ENCODE measurements around the gene ATP9A.
"Not testable (repeated sequence)": the region's sequence is repeated elsewhere in the genome, so short reads cannot be mapped to it uniquely, and the experiment has no call there.

Gene ATP9A

DNA sequence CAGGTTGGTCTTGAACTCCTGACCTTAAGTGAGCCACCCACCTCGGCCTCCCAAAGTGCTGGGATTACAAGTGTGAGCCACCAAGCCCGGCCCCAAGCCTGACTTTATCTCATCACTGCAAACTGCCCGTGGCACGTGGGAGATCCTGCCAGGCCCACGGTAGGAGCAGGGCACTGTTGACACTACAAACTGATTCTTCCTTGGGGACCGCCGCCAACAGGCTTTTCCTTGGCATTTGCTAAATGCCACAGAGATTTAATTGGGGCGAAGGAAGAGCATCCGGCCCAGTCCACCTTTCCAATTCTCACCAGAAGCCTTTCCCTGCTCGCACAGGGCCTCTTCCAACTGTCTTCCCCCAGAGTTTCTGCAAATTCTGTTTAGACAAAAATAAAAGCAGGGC is 11.0 kb downstream of the ATP9A start:
- no peak for DNase-seq (ENCODE audit: extremely low read depth in 1 of 2, low read depth in 1 of 2)

DNA sequence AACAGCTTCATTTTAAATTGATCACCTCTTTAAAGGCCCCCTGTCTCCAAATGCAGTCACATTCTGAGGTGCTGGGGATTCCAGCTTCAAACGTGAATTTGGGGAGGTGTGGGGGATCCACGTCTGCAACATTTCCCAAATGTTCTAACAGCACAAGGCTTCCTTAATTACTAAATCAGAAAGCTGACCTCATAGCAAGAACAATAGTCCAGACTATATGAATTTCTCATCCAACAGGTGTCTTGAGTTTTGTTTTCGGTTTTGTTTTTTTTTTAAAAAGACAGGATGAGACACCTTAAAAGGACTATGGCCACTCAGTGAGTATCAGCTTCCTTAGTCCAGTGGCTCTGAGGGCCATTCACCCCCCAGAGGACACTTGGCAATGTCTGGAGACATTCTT is 11.5 kb downstream of the ATP9A start:
- no peak for DNase-seq (ENCODE audit: extremely low read depth in 1 of 2, low read depth in 1 of 2)

DNA sequence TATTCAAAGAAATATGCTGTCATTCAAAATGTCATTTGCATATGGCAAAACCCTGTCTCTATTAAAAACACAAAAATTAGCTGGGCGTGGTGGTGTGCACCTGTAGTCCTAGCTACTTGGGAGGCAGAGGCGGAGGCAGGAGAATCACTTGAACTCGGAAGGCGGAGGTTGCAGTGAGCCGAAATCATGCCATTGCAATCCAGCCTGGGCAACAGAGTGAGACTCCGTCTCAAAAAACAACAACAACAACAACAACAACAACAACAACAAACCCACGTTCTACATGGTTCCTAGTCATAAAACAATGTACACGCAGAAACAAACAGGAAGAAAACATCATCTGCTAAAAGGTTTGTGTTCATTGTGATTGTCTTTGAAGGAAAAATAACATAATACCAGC is 15.0 kb downstream of the ATP9A start:
- not testable (repeated sequence) for DNase-seq (ENCODE audit: extremely low read depth in 1 of 2, low read depth in 1 of 2)

DNA sequence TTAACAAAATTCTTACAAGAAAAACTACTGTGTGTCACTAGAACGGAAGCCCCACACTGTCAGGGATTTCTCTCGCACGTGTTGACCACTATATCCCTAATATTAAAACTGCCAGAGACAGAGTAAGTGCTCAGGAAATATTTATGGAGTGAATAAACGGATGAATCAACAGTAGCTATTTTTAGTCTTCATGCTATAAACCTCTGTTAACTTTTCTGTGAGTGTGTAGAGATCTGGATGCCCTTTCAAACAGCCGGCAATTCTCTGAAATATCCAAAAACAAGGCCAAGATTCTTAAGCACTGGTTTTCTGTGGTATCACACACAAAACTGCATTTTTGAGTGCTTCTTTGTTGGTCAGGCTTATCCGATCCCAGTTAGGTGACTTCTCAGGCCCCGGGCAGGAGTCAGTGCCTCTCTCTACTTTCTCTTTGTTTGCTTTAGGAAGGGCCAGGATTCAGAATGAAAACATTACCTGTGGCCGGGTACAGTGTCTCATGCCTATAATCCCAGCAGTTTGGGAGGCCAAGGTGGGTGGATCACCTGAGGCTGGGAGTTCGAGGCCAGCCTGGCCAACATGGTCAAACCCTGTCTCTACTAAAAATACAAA is 15.7 kb downstream of the ATP9A start:
- DNase-seq (ENCODE audit: extremely low read depth in 1 of 2, low read depth in 1 of 2) = no peak

DNA sequence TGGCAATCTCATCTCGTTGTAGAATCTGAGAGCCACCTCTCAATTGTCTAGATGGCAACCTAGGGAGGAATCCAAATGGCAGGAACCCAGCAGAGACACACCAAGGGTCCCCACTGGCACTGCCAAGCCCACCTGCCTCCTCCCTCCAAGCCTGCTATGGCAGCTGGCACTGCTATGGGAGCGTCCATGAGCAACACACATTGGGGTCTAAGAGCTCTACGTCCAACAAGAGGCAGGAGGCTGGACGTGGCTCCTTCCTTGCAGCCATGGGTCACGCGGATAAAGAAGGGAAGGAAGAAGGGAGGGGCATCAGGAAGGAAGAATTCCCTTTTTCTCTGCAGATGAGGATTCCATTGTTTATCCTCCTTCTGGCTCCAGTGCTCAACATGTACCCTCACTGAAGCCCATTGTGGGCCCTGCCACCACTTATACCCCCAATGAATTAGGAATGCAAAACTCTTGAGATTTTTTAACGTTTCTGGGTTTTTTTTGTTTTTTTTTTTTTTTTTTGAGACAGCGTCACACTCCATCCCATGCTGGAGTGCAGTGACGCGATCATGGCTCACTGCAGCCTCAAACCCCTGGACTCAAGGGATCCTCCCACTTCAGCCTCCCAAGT is 17.3 kb downstream of the ATP9A start:
- DNase-seq (ENCODE audit: extremely low read depth in 1 of 2, low read depth in 1 of 2) = no peak

DNA sequence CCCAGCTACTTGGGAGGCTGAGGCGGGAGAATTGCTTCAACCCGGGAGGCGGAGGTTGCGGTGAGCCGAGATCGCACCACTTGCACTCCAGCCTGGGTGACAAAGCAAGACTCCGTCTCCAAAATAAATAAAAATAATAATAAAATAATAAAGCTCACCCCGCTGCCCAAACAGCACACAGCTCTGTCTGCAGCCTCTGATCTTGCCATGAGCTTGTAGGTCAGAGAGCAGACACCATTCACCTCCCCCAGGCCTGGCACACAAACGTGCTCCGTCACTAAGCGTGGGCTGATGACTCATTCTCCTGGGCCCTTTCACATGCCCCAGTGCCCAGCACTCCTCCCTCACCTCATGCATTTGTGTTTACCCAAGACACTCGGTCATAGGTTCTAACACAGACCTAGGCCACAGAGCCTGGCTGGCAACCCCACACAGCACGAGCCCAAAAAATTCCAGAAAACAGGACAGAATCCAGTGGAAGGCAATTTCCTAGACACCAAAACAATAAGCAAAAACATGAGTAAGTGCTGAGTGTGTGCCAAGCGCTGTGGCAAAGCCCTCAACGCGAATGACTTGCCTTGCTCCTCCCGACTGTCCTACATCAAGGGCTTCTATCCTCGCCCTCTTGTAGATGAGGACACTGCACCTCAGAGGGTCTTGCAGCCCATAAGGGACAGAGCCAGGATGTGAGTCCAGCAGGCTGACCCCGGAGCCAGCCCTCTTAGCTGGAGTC is 18.0 kb downstream of the ATP9A start:
- peak in 1 of 2 donors; percentile 10 for DNase-seq (ENCODE audit: extremely low read depth in 1 of 2, low read depth in 1 of 2)

DNA sequence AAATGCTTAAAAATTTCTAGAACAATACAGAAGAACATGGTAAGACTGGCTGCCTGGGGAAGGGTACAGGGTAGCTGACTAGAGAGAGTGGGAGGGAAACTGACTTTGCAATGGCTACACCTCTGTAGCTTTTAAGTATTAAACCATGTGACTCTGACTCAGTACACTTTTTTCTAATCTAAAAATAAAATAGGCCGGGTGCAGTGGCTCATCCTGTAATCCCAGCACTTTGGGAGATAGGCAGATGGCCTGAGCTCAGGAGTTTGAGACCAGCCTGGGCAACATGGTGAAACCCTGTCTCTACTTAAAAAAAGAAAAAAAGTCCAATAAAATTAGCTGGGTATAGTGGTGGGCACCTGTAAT is 18.5 kb downstream of the ATP9A start:
- DNase-seq (ENCODE audit: extremely low read depth in 1 of 2, low read depth in 1 of 2) = no peak

DNA sequence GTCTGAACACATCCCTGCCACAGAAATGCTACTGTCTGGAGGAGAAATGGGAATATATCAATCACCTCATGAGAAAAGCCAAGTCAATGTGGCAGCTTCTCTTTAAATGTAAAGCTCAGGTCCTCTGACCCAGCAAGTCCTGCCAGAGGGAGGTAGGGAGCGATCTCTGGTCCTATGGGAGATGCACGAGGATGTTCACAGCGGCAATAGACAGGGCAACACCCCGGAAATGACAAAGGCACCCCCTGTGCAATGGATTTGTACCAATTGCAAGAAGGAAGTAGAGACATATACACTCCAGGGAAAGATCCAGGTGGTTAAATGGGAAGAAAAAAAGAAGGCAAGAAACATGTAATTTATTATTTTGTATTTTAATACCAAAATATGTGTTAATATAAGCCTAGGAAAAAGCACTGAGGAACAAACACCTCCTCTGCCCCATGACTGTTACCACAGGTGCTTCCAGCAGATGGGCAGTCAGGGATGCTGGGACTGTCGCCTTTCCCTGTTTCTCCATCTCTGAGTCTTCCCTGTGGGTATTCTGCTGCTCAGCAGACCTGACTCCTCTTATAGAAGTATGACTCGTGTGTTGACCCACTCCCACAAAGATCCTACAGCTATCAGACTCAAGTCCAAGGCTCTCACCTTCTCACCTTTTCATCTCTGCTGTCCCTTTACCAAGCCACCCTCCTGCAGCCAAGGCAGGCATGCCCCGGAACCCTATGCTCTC is 20.8 kb downstream of the ATP9A start:
- DNase-seq (ENCODE audit: extremely low read depth in 1 of 2, low read depth in 1 of 2) = no peak

DNA sequence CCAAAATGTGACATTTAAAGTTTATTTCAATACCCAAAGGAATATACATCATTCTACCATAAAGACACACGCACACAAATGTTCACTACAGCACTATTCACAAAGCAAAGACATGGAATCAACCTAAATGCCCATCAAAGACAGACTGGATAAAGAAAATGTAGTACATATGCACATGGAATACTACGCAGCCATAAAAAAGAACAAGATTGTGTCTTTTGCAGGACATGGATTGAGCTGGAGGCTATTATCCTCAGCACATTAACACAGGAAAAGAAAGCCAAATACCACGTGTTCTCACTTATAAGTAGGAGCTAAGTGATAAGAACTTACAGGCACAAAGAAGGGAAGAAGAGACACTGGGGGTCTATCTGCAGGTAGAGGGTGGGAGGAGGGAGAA is 22.4 kb downstream of the ATP9A start:
- DNase-seq (ENCODE audit: extremely low read depth in 1 of 2, low read depth in 1 of 2) = no peak

DNA sequence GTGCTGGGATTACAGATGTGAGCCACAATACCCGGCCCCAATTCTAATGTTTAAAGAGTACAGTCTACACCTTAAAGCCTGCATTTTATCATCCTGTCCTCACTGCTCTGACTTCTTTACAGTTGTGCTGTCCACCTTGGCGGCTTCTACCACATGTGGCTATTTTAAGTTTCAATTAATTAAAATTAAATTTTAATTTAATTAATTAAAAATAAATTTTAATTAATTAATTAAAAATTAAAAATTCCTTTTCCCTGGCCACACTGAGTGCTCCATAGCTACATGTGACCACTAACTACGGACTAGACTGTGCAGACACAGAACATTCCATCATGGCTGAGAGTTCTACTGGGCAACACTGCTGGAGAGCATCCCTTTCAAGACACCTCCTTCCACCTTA is 27.4 kb downstream of the ATP9A start:
- no peak for DNase-seq (ENCODE audit: extremely low read depth in 1 of 2, low read depth in 1 of 2)

DNA sequence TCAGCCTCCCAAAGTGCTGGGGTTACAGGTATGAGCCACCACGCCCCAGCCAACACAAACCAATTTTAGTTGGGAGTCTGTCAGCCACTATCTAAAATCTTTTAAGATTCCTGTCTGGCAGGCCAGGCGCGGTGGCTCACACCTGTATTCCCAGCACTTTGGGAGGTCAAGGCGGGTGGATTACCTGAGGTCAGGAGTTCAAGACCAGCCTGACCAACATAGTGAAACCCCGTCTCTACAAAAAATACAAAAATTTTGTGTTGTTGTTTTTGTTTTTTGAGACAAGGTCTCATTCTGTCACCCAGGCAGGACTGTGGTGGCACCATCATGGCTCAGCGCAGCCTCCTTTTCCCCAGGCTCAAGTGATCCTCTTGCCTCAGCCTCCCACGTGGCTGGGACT is 27.9 kb downstream of the ATP9A start:
- DNase-seq (ENCODE audit: extremely low read depth in 1 of 2, low read depth in 1 of 2) = not testable (repeated sequence)

DNA sequence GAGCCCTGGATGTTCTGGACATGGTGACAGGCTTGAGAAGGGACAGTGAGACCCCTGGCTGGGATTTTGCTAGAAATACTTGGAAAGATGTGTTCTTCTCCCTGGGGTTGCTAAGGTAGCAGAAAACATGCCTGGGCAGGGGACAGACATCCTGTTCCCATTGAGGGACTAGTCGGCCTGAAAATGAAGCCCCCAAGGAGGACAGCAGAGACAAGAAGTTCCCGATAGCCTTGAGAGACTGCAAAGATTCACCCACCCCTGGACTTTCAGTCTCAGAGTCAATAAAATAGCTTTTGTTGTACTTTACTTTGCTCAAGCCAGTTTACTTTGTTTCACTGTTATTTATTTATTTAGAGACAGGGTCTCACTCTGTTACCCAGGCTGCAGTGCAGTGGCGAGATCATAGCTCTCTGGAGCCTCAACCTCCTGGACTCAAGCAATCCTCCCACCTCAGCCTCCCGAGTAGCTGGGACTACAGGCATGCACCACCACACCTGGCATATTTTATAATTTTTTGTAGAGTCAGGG is 28.4 kb downstream of the ATP9A start:
- DNase-seq (ENCODE audit: extremely low read depth in 1 of 2, low read depth in 1 of 2) = no peak

DNA sequence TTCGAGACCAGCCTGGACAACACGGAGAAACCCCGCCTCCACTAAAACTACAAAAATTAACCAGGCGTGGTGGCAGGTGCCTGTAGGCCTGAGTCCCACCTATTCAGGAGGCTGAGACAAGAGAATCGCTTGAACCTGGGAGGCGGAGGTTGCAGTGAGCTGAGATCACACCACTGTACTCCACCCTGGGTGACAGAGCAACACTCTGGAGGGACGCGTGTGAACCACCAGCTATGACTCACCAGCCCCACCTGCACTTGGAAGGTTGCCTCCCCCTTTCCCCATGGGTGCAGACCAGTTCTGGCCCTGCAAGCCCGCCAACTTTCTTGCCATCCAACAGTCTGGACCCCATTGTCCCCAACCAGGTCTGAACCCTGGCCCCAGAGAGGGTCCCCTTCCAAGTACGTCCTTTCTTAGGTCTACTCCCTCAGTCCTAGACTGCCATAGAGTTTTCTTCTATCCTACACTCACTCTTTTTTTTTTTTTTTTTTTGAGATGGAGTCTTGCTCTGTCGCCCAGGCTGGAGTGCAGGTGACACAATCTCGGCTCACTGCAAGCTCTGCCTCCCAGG is 29.2 kb downstream of the ATP9A start:
- DNase-seq (ENCODE audit: extremely low read depth in 1 of 2, low read depth in 1 of 2) = no peak

DNA sequence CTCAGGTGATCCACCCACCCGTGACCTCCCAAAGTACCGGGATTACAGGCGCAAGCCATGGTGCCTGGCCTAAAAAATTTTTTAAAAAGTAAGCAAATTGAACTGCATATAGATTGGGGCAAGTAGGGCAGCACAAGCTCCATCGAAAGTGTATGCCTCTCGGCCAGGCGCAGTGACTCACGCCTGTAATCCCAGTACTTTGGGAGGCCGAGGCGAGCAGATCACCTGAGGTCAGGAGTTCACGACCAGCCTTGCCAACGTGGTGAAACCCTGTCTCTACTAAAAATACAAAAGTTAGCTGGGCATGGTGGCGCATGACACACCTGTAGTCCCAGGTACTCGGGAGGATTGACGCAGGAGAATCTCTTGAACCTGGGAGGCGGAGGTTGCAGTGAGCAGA is 29.9 kb downstream of the ATP9A start:
- DNase-seq (ENCODE audit: extremely low read depth in 1 of 2, low read depth in 1 of 2) = not testable (repeated sequence)

DNA sequence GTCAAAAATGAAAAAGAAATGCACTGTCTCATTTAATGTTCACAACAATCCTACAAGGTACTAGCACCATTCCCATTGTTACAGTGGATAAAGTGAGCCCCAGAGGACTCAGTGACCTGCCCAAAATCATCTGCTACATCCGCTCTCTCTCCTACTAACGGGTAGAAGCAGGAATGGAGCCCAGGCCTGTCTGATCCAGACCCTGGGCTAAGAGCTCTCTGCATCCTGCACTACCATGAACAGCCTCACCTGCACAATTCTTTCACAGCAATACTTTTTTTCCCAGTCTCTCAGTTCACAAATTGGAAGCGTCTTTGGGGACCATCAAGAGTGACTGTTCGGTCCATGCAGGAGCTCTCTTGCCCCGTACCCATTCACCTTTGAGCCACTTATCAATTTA is 31.2 kb downstream of the ATP9A start:
- no peak for DNase-seq (ENCODE audit: extremely low read depth in 1 of 2, low read depth in 1 of 2)

DNA sequence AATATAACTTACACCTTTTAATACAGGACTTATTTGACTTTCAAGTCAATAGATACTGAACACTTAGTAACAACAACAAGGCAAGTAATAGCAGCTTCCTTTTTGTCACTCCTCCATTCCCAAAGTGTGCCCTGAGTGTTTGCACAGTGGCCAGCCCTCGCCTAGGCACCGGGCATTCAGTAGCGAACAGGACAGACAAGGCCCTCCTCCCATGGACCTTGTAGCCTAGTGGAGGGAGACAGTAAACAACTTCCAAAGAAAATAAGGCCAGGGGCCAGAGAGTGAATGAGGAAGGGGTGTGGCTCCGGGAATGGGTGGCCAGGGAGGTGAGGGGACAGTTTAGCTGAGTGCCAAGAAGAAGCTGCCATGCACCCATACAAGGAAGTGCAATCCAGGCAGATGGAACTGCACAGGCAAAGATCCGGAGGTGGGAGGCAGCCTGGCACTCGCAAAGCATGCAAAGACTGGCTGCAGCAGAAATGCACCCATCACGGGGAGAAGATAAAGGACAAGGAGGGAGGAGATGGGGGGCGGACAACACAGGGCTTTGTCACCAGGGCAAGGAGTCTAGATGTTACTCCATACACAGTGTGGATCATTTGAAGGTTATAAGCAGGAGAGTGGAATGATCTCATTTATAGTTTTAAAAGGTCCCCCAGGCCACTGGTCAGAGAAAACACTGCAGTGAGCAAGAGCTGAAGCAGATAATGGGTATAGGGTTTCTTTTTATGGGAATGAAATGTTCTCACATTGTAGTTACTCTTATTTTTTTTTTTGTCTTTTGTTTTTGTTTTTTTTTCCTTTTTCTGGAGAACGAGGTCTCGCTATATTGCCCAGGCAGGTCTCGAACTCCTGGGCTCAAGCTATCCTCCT is 32.2 kb downstream of the ATP9A start:
- no peak for DNase-seq (ENCODE audit: extremely low read depth in 1 of 2, low read depth in 1 of 2)

DNA sequence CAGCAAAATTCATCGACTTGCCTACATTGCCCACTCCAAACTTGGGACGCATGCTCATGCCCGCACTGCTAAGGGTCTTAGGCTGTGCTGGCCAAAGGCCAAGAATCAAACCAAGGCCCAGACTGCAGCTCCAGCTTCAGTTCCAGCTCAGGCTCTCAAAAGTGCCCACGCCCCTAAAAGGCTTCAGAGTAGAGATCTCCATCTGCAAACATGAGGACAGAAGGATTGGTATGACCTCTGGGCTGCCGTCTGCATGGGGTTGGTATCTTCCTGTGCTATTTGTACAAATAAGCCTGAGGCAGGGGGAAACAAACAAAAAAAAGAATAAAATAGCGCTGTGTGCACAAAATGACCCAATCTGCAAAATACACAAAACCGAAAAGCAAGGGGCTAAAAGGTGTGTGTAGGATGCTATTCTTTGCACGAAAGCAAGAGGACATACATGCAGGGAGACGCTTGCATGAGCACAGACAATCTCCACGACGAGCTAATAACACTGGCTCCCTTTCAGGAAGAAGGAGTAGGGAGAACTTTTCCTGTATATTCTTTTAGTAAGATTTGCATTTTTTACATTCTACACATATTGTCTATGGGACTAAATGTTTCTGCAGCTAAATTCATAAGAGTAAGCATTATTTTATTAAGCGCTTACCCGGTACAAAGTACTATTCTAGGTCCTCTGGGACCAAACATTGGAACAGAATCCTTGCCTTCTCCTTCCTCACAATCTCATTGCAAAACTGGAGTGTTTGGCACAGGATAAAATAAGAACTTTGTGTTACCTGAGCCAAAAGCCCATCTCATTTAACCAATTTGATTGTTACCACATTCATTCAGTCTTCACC is 33.1 kb downstream of the ATP9A start:
- DNase-seq (ENCODE audit: extremely low read depth in 1 of 2, low read depth in 1 of 2) = no peak

DNA sequence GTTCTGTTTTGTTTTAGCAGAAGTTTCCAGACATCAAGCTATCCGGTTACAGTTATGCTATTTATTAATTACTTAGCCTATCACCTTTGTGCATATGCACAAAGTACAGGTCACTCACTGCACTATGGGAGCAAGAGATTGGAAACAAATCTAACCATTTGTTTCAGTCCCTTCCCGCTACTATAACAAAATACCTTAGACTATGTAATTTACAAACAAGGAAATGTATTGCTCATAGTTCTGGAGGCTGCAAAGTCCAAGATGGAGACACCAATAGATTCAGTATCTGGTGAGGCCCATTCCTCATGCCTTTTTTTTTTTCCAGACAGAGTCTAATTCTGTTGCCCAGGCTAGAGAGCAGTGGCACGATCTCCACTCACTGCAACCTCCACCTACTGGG is 35.1 kb downstream of the ATP9A start:
- DNase-seq (ENCODE audit: extremely low read depth in 1 of 2, low read depth in 1 of 2) = no peak

DNA sequence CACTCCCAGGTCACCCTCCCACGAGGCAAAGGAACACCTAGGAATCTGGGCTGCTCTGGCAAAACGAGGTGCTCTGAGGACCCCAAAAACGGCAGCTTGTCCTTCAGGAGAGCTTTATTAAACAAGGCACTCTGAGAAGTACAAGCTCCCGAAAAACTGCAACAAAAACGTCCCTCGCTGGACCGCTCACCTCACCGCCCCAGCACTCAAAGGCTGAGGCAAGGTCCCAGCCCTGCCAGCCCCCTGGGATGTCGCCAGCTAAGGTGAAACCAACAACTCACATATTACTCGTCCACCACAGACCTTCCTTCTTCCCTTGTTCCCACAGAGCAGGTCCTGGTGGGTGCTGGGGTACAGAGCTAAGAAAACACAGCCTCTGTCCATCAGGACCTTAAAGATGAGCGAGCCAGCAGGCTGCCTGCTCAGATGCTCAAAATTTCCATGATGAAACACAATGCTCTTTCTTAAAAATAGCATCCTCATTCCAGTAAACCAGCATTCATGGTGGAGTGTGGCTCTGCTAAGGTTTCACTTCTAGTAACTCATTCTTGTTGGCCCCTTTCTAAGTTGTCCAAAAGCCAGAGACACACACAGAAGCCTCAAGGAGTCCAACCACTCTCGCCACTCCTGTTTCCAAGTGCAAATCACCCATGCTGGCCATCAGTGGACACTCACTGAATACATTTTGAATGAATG is 35.9 kb downstream of the ATP9A start:
- DNase-seq (ENCODE audit: extremely low read depth in 1 of 2, low read depth in 1 of 2) = no peak
